NCI-H69 (cell line): ENCODE measurements around the gene HTN3.
A peak's percentile ranks its signal among the peaks of the same experiment; 100 is the strongest.
"Not testable (repeated sequence)": the region's sequence is repeated elsewhere in the genome, so short reads cannot be mapped to it uniquely, and the experiment has no call there.

Source experiments
- DNase-seq: peaks from one replicate; lab custom pipeline; 2025; lab: John Stamatoyannopoulos, UW

HTN3 gene

DNA sequence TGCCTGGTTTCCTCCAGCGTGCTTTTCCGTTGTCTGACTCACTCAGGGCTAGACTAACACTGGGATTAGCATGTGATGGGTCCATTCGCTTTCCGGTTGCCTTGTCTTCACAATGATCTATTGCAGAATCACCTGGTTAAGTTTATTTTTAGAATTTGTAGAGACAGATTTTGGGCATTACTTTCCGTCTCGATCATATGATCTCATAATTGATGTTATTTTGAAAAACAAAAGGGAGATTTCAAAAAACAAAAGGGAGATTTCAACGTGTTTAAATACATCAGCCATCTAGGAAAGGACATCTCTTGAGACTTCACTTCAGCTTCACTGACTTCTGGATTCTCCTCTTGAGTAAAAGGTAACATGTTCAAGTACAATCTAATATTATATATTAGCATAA is at the start of gene HTN3:
TSS of gene HTN3 (plus strand) at position 301 of the 400 bp plus-strand sequence. CDS start 2,282 bp downstream, outside the sequence.
- DNase-seq: not testable (repeated sequence)

- DNase-seq: peak; percentile 52
These were observed 44.2 kb upstream of the HTN3 start for GRCh38 chr4:69984030-69984443.

- DNase-seq: no peak
These were observed 41.6 kb upstream of the HTN3 start for GRCh38 chr4:69986663-69987062.

DNA sequence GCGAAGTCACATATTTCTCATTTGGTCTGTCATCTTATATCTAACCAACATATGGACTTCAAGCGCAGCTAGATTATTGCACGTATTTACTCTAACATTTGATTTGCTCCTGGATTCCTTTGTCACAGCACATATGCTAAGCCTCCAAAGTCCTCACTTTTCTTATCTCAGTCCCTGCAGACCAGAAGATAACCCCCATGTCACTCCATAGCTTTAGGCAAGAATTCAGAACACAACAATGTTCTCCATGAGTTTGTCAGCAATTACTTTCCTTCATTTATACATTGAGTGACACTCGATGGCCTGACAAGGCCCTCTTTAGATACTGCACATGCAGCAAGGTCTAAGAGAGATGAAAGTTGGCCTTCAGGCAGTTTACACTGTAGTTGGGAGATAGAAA is 37.2 kb upstream of the HTN3 start:
- DNase-seq: no peak

DNA sequence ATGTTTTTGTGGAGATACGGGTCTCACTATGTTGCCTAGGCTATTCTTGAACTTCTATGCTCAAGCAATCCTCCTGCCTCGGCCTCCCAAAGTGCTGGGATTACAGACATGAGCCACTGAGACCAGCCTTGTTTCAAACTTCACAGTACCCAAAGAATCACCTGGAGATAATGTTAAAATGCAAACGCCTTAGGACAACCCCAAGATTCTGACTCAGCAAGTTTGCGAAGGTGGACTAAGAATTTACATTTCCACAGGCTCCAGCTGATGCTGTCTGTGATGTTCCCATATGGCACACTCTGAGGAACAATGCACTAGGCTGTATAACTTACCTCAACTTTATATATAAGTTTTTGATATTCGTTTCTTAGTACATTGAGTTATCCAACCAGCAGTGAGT is 33.5 kb upstream of the HTN3 start:
- DNase-seq: no peak

DNA sequence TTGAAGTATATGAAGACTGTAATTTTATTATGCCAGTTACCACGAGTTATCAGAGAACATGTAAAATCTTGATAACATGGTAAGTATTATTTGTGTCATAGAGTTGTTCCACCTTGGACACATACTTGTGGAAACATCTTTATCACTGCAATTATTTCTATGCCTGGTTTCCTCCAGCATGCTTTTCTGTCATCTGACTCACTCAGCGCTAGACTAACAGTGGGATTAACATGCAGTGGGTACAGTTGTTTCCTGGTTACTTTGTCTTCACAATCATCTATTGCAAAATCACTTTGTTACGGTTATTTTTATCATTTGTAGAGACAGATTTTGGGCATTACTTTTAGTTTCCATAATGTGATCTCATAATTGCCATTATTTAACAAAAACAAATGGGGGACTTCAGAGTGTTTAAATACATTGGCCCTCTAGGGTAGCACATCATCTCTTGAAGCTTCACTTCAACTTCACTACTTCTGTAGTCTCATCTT is 32.7 kb upstream of the HTN3 start, which contains the start of gene STATH:
TSS of gene STATH (plus strand) at position 441 of the 491 bp plus-strand sequence. CDS start 2,472 bp downstream, outside the sequence.
- no peak for DNase-seq

- no peak for DNase-seq
These were observed 28.8 kb upstream of the HTN3 start for GRCh38 chr4:69999420-69999819.

GRCh38 chr4:70000711-70001110 is 27.5 kb upstream of the HTN3 start:
- no peak for DNase-seq

DNA sequence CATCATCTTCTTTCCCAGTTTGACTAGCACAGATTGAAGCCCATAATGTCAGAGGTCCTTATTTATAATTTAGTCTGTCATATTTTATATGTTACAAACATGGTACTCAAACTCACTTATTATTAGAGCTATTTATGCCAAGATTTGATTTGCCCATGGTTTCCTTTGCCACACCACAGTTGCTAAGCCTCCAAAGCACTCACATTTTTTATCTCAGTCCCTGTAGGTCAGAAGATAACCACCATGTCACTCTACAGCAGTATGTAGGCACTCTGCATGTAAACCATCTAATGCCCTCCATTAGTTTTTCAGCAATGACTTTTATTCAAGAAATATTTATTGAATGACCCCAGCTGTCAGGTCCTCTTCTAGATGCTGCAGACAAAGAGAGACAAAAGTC is 25.8 kb upstream of the HTN3 start:
- DNase-seq: no peak

DNA sequence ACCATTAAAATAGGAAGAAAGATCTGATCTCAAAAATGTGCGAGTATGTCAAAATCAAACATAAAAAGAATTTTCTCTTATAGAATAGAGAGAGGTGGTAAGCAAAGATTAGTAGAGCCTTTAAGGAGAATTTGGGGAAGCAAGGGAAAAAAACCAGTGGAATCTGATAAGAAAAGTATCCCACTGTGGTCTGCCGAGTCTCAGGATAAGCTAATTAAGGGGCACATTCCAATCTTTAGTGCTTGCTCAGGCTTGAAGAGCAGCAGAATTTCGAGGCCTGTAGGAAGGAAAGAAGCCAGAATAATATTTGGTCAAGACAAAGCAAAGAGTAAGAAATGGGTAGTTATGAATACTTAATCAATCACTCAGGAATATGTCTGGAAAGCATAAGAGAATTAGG is 19.5 kb upstream of the HTN3 start:
- no peak for DNase-seq

DNA sequence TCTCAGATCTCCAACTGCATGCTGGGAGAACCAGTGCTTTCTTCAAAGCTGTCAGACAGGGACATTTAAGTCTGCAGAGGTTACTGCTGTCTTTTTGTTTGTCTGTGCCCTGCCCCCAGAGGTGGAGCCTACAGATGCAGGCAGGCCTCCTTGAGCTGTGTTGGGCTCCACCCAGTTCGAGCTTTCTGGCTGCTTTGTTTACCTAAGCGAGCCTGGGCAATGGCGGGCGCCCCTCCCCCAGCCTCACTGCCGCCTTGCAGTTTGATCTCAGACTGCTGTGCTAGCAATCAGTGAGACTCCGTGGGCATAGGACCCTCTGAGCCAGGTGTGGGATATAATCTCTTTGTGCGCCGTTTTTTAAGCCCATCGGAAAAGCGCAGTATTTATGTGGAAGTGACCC is 9.3 kb upstream of the HTN3 start:
- not testable (repeated sequence) for DNase-seq

DNA sequence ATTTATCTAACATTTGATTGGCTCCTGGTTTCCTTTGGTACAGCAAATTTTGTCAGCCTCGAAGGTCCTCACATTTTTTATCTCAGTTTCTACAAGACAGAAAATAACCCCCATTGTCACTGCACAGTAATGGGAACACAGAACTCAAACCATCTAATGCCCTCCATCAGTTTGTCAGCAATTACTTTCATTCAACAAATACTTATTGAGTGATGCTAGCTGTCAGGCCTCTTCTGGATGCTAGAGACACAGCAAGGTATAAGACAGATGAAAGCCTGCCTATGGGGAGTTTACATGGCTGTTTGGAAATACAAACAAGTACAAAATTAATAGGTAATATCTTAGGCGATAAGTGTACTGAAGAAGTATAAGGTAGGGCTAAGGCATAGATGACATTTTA is 5.0 kb upstream of the HTN3 start:
- no peak for DNase-seq

DNA sequence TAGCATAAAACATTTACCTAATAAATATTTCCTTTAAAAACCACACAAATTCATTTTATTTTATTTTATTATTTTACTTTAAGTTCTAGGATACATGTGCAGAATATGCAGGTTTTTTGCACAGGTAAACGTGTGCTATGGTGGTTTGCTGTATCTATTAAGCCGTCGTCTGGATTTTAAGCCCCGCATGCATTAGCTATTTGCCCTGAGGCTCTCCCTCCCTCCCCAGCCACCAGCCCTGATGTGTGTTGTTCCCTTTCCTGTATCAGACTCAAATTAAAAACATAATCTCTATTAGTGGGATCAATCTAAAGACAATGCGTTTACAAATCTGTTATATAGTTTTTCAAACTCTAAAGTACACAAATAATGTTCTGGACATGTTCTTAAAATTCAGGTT is 1.2 kb upstream of the HTN3 start:
- no peak for DNase-seq

DNA sequence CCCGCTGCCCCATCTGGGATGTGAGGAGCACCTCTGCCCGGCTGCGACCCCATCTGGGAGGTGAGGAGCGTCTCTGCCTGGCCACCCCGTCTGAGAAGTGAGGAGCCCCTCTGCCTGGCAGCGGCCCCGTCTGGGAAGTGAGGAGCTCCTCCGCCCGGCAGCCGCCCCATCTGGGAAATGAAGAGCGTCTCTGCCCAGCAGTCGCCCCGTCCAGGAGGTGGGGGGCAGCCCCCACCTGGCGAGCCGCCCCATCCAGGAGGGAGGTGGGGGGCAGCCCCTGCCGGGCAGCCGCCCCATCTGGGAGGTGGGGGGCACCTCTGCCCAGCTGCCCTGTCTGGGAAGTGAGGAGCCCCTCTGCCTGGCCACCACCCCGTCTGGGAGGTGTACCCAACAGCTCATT is 9.3 kb downstream of the HTN3 start:
- DNase-seq: not testable (repeated sequence)

DNA sequence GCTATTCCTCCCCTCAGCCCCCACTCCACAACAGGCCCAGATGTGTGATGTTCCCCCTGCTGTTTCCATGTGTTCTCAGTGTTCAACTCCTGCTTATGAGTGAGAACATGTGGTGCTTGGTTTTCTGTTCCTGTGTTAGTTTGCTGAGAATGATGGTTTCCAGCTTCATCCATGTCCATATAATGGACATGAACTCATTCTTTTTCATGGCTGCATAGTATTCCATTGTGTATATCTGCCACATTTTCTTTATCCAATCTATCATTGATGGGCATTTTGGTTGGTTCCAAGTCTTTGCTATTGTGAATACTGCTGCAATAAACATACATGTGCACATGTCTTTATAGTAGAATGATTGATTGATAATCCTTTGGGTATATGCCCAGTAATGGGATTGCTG is 11.7 kb downstream of the HTN3 start:
- DNase-seq: not testable (repeated sequence)

DNA sequence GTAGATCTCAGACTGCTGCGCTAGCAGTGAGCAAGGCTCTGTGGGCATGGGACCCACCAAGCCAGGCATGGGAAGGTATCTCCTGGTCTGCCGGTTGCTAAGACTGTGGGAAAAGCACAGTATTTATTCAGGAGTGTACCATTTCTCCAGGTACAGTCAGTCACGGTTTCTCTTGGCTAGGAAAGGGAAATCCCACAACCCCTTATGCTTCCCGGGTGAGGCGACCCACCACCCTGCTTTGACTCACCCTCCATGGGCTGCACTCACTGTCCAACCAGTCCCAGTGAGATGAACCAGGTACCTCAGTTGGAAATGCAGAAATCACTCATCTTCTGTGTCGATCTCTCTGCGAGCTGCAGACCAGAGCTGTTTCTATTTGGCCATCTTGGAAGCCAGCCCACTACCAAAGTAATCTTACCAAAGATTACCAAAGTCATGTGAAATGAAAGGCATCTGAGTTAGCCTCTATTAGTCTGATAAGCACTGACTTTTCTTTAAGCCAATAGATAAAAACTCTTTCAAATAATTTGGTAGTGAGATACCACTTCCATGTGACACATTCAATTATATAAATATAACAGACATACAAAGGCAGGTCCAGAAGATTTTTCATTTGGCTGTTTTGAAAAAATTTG is 13.5 kb downstream of the HTN3 start:
- DNase-seq: no peak

DNA sequence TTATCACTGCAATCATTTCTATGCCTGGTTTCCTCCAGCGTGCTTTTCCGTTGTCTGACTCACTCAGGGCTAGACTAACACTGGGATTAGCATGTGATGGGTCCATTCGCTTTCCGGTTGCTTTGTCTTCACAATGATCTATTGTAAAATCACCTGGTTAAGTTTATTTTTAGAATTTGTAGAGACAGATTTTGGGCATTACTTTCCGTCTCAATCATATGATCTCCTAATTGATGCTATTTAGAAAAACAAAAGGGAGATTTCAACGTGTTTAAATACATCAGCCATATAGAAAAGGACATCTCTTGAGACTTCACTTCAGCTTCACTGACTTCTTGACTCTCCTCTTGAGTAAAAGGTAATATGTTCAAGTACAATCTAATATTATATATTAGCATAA is 21.9 kb downstream of the HTN3 start, which contains the start of gene HTN1:
TSS of gene HTN1 (plus strand) at position 301 of the 400 bp plus-strand sequence. CDS start 2,639 bp downstream, outside the sequence.
- DNase-seq: not testable (repeated sequence)

- not testable (repeated sequence) for DNase-seq
These were observed 28.3 kb downstream of the HTN3 start for GRCh38 chr4:70056534-70056933.

- DNase-seq: no peak
These were observed 29.4 kb downstream of the HTN3 start for GRCh38 chr4:70057651-70058050.

DNA sequence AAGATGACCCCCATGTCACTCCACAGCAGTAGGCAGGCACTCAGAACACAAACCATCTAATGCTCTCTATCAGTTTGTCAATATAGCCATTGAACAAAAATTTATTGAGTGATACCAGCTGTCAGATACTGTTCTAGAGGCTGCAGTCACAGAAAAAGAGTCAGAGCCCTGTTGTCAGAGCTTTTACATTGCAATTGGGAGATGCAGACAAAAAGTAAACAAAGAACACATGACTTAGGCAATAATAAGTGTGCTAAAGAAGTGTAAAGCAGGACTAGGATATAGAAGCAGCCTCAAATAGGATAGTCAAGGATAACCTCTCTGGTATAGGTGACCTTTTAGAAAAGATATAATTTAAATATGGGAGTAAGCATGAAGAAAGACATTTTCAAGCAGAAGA is 30.9 kb downstream of the HTN3 start:
- DNase-seq: no peak

DNA sequence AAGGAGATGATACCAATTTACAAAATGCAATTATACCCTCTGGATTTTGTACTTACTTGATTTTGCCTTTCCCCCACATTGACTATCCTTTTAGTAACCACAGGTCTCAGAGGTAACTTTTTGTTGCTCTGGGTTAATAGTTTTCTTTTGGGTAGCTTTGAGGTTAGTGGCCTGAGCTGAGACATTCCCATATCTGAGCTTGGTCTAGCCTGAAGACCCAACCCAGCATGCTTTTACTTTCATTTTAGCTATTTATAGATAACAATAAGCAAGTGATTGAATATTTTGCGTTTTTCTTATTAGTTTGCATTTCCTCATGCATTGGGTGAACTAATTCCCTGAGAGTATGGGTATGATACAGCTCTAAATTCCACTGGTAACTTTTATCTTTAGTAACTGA is 33.7 kb downstream of the HTN3 start:
- no peak for DNase-seq

- no peak for DNase-seq
These were observed 51.9 kb downstream of the HTN3 start for GRCh38 chr4:70080205-70080604.
